ENCODE results near the gene MCEE.

MCEE gene

DNA sequence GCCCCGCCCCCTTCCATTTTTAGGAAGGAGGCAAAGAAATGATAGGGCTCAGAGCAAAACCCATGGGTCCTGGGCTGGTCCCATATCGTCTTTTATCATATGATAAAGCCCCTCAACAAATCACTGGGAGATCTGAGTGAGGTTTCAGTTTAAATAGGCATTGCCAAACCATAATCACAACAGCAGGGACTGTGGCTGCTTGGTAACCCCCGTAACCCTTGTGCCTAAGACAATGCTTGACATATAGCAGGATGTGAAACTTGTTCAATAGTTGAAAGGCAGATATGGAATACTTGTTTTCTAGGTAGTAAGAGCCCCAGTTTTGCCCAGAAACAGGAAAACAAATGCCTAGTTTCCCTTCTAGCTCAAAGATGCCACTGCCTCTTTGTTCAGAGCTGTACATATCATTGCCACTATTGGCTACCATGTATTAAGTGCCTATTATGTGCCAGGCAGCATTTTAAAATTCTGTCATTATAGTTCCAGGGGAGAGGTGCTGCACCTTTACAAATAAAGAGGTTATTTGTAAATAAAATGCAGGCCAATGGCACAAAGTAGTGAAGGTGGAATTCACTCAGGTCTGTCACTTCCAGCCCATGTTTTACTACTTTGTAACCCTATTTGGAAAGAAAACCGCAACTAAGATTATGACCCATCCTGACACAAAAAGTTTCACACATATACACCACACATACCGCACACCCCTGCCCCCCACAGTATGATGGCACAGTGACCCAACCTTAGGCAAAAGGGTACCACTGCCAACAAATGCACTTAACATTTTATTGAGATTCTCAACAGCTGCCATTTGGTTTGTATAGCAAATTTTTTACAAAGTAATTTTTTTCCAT is 47.4 kb downstream of the MCEE start:
- peak; percentile 52 to 66 for DNase-seq (ENCODE audit: low read depth in 2 of 2)

DNA sequence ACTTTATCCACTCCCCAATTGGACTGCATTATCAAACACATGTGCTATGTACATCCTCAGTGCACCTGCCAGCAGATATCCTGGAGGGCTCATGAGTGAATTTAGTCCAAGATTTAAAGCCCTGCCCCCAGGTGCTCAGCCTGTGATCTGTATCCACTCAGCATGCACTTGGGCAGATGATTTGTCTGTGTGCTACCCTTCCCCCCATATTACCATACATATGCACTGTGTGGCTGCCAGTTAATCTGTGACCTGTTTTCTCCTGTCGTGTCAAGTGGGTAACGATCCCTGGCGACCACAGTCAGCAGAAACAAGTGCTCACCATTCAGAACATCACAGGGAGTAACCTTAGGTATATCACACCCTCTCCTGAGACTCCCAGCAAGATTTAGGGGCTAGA is 51.4 kb downstream of the MCEE start:
- DNase-seq (ENCODE audit: low read depth in 2 of 2) = no peak

DNA sequence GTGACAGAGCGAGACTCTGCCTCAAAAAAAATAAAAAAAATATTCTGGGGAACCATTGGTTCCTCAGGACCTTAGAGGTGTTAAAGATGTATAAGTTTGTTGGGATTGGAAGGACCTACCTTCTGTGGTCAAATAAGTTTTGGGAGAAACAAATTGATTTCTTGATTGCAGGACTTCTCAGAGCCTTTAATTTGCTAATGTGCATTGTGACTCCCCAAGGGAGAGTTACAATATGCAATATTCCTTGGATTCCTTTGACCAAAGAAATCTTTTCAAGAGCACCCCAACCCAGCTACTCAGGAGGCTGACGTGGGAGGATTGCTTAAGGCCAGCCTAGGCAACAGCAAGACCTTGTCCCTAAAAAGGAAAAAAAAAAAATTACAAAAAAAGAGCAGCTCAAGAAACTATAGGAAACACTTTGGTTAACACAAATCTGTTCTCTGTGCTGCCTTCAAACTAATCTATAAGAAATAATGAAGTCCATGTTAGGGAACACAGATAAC is 55.1 kb downstream of the MCEE start:
- no peak for DNase-seq (ENCODE audit: low read depth in 2 of 2)

DNA sequence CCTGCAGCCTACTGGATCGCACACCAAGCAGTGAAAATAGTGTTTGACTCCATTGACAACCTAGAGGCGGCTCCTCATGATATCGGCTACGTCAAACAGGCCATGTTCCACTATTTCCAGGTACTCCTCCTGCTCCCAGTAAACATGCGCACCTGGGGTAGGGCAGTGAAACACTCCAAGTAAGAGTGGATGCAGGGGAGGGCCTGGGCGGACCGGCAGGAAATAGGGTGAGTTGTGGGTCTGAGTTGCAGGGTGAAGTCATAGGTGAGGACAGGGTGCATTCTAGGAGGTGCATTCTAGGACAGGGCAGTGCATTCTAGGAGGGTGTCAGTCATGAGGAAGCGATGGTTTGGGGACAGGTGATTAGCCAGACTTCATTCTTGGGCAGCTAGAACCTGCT is 56.6 kb downstream of the MCEE start:
- no peak for DNase-seq (ENCODE audit: low read depth in 2 of 2)

DNA sequence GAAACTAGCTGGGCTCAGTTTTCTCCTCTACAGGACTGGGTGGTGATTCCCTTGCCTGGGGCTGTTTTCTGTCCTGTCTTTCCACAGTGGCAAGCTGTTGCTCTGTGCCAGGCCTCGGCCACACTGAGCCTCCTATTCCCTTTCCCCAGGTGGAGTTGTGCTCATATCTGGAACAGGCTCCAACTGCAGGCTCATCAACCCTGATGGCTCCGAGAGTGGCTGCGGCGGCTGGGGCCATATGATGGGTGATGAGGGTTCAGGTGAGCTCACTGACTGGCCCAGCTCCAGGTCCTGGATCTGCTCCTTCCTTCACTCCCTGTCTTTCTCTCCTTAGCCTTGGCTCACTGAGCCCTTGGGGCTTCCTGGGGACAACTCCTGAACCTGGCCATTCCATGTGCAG is 57.5 kb downstream of the MCEE start:
- no peak for DNase-seq (ENCODE audit: low read depth in 2 of 2)

DNA sequence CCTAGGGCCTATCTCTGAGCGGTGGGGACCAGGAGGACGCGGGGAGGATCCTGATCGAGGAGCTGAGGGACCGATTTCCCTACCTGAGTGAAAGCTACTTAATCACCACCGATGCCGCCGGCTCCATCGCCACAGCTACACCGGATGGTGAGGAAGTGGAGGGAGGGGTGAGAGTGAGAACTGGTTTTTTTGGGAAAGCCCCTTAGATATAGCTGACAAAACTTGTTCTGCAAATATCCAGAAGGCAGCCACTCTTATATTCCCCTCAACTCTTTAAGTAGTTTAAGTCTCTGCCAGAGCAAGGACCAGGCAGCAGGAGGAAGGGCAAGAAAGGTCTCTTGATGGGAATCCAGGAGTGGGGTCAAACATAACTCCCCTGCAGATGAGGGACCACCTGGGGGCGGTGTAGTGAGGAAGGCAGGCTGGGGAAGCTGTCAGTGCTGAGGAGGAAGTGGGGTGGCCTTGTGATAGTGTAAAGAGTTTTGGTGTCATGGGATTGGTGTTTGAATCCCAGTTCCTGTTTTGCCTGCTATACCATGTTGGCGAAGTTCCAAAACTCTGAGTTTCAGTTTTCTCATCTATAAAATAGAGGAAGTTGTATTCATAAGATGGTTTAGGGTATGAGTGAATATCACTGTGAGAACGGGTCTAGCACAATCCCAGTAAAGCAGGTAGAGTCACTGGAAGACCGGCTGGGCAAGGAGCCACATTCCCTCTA is 58.2 kb downstream of the MCEE start:
- DNase-seq (ENCODE audit: low read depth in 2 of 2) = peak; percentile 36 to 45

DNA sequence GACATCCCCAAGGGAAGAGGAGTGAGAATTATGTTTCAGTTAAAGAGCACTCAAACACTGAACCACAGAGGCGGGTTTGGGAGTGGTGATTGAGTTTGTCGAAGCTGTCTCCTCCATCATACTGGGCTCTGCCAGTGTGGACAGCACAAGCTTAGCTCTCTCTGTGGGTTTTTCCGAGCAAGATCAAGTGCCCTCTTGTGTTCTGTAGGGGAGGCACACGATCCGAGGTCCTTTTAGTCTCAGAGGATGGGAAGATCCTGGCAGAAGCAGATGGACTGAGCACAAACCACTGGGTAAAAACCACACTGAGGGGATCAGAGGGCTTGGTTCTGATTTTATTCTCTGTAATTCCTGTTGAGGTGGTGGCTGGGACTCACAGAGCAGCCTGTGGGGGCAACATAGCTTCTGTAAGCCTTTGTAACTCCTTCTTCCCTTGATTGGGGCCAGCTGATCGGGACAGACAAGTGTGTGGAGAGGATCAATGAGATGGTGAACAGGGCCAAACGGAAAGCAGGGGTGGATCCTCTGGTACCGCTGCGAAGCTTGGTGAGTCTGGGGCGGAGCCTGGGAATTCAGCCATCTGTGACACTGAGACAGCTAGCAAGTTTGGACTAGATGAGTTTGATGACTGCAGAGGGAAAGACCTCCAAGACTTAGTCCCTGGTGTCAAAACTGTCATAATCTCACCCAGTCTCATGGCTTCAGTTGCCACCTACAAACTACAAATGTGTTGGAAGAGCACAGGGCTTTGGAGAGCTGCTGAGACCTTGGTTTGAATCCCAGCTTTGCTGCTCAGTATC is 59.5 kb downstream of the MCEE start:
- DNase-seq (ENCODE audit: low read depth in 2 of 2) = no peak

DNA sequence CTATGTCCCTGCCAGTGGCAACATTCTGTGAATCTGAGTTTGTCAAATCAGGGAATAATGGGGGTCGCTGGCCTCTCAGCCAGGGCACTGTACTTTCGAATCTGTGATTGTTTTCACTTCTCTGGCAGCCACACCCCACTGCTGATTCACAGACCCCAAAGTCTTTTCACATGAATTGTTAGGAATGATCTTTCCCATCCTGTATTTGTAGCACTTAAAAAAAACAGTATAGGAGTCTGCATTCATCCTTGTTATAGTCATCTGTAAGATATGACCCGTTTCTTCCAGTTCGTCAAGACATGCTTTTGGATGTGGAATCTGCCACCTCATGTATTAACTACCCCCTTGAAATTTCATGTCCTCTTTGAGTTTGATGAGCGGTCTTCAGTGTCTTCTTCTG is 60.7 kb downstream of the MCEE start:
- DNase-seq (ENCODE audit: low read depth in 2 of 2) = no peak

DNA sequence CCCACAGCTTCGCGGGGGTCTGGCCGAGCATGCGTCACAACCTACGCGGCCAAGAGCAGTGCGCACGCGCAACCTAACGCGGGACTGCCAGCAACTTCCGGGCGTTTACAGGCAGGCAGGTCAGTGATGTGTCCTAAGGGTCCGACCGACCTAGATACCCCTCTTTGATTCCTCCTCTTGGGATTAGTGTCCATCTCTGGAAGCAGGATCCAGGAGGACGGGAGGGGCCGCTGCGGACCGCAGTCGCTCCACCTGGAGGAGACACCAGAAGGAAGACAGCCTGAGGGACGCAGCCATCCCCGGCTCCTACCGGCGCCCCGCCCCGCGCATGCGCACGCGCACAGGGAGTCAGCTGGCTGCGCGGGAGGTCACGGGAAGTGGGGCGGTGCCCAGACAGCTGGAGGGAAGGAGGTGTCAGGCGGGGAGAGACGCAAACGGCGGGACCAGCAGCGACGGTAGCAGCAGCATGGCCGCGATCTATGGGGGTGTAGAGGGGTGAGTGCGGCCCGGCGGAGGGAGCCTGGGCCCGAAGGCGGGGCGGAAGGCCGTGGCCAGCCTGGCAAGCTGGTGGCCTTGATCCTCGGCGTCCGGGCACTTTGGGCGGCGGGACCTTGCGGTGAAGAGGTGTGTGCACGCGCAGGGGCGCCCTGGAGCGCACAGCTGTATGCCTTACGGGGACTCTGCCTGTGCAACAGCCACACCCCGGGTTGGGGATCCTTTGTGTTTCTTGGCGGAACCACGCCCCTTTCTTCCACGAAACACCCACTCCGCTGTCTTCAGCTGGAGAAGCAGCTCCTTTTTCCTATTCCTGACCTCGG is 61.6 kb downstream of the MCEE start, which contains the start of gene NAGK:
Gene NAGK, plus strand, starts transcription at position 431 of the 818 bp plus-strand sequence. Its CDS starts 36 bp downstream, at position 467.
- DNase-seq (ENCODE audit: low read depth in 2 of 2) = peak; percentile 93 to 94

DNA sequence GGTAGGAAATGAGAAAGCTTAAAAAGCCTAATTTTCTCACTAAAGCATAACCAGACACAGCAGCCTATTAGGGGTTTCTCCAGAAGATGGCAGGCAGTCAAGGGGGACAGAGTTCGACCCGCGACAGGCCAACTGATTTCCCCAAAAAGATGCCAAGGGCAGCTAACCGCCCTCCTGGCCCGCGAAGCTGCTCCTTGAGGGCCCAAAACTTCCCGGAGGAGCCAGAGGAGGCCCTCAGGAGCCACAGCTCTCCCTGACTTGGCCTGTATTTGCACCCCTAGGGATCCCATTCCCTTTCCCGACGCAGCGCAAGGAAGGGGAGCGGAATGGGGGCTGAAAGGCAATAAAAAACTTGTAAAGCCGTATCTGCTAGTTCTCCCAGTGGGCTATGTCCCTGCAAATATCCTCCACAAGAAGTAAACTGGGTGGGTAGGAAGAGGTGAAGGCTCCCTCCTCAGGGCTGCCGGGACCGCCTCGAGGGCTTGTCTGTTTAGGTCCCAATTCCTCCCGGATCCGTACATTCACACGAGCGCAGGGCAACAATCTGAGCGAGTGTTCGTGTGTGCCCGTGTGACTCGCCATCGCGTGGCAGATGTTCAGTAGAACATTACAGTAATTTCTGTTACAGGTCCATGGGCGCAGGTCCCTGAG is 62.3 kb downstream of the MCEE start:
- no peak for DNase-seq (ENCODE audit: low read depth in 2 of 2)

DNA sequence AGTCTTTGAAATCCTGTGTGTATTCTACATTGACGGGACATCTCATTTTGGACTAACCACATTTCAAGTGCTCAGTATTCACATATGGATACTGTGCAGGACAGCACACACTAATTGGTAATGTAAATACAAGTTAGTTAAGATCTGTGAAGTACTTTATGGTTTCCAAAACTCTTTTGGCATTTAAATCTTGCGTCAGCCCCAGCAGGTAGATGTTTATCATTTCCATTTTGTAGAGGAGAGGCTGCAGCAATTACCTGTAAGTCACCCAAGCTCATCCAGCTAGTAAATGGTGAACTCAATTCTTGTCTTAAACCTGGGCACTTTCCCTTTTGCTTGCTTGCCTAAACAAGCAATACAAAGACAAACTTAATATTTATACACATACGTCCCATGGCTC is 63.2 kb downstream of the MCEE start:
- no peak for DNase-seq (ENCODE audit: low read depth in 2 of 2)

DNA sequence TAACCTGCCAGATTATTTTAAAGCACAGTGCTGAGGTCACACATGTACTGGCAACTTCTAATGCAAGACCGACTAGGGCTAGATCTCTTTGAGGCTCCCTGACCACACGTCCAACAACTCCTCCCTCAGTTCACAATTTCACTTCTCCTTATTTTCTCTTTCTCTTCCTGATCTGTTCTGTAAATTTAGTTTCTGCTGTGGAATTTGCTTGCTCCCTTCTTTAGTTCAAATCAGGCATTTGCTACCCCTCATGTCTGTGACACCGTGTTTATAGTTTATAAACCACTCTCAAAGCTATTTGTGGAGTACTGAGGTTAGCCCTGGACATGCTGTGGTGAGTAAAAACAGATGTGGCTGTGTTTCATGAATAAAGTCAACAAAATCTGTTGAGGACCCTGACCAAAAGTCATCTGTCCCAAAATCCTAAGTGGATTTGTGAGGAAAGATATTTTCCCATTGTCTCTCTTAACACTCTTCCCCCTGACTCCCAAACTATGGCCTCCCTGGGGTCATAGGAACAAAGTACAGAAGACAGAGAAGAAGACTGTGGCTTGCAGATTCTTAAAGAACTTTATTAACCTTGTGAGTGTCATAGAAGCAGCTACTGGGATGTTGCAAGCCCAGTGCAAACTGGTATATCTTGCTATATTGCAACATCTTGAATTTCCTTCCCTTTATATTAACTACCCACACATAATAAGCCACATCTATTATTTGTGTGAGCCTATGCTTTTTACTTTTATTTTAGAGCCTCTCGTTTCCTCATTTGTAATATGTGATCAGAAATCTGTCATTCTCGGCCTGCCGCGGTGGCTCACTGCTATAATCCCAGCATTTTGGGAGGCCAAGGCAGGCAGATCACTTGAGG is 65.0 kb downstream of the MCEE start:
- DNase-seq (ENCODE audit: low read depth in 2 of 2) = no peak

DNA sequence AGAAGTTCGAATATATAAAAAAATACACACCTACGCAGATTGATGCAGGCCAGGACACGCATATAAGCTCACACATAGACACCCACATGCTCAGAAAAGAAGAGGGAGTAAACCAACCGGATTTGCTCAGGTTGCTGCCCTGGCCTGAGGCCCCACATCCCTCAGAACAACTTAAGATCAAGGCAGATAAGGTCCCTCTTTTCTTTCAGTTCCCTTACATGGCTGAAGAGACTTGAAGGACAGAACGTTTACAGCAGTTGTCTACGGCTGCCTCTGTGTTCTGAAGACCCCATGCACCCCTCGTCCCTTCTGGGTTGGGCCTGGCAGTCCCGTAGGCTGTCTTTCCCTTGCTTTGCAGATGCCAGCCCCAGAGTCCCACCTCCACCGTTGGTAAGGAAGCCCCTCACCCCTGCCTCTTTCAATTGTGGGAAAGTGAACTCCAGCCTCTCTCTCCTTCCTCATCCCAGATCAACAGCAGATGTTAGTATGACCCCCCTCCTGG is 65.9 kb downstream of the MCEE start:
- DNase-seq (ENCODE audit: low read depth in 2 of 2) = no peak

DNA sequence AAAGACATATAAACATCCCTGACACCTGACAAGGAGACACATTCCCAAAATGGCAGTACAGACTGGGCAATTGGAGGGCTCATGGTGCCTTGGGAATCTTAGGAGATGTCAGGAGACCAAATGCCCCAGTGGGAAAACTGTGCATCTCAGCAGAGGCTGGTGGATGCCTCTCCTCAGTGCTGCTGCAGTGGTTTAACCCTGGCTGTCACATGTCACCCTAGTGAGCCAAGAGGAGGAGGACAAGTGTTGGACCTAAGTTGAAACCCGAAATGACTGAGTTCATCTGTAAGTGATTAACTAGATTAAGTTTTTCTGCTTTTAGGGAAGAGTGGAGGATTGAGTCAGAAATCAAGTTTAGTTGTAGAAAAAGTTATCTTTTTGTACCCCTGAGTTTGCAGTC is 66.8 kb downstream of the MCEE start:
- no peak for DNase-seq (ENCODE audit: low read depth in 2 of 2)

DNA sequence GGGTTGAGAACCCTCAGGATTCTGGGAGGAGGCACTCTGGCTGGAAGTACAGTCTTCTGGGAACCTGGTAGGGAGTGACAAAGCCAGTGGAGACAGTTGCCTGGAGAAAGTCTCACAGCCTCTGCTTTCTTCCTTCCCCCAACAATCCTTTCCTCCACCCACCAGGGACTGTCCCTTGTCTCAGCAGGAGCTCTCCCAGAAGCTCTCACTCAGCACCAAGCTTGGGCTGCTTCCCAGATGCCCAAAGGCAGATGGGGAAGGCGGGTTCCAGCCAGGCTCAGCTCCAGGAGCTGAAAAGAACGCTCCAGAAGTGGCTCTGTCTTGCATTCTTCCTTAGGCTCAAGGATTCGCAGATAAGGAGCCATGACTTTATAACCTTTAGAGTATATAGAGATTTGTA is 69.2 kb downstream of the MCEE start:
- DNase-seq (ENCODE audit: low read depth in 2 of 2) = no peak

DNA sequence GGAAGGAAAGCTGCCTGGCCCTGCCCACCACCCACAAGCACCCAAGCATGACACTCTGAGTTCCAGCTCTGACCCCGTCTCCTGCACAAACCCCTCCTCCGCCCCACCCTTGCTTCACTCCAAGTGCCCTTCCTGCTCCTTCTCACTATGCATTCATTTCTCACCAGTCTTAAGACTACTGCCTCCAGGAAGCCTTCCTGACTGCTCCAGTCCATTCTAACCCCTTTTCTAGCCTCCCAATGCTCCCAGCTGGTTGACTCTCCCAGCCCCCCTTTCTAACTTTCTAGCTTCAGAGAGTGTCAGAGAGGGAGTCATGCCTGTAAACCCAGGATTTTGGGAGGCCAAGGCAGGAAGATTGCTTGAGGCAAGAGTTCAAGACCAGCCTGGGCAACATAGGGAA is 69.8 kb downstream of the MCEE start:
- no peak for DNase-seq (ENCODE audit: low read depth in 2 of 2)

All from stimulated activated CD4-positive, alpha-beta T cell treated with anti-CD3 and anti-CD28 coated beads, Interleukin-15, amount 100 ng/mL, for 48 hours (primary cell).